ENCODE results near the gene EPB41L2.

DNA sequence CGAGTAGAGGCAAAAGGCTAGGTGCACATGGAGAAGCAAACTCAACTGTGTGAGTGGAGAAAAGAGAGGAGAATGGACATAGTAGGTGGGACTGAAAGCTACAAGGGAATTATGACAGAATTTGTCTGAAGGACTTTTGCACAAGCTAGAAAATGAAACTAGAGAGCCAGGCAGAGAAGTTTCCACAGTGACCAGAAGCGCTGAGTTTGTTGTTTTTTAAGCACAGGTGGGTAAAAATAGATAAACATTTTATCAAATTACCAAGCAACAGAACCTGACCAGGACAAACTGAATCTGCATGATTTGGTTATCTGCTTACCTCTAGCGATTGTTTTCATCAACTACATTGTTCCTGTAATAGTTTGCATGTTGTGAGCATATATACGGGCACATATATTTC lies 197.3 kb downstream of the EPB41L2 start:
- TF ChIP-seq, protein P1, sequence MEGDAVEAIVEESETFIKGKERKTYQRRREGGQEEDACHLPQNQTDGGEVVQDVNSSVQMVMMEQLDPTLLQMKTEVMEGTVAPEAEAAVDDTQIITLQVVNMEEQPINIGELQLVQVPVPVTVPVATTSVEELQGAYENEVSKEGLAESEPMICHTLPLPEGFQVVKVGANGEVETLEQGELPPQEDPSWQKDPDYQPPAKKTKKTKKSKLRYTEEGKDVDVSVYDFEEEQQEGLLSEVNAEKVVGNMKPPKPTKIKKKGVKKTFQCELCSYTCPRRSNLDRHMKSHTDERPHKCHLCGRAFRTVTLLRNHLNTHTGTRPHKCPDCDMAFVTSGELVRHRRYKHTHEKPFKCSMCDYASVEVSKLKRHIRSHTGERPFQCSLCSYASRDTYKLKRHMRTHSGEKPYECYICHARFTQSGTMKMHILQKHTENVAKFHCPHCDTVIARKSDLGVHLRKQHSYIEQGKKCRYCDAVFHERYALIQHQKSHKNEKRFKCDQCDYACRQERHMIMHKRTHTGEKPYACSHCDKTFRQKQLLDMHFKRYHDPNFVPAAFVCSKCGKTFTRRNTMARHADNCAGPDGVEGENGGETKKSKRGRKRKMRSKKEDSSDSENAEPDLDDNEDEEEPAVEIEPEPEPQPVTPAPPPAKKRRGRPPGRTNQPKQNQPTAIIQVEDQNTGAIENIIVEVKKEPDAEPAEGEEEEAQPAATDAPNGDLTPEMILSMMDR (IDR thresholded peaks at IDR 0.05), result no peak
- TF ChIP-seq POLR2A (IDR thresholded peaks at IDR 0.05), result no peak
